Measurements from ENCODE around the gene ZEB1.

- TF ChIP-seq, protein P1, sequence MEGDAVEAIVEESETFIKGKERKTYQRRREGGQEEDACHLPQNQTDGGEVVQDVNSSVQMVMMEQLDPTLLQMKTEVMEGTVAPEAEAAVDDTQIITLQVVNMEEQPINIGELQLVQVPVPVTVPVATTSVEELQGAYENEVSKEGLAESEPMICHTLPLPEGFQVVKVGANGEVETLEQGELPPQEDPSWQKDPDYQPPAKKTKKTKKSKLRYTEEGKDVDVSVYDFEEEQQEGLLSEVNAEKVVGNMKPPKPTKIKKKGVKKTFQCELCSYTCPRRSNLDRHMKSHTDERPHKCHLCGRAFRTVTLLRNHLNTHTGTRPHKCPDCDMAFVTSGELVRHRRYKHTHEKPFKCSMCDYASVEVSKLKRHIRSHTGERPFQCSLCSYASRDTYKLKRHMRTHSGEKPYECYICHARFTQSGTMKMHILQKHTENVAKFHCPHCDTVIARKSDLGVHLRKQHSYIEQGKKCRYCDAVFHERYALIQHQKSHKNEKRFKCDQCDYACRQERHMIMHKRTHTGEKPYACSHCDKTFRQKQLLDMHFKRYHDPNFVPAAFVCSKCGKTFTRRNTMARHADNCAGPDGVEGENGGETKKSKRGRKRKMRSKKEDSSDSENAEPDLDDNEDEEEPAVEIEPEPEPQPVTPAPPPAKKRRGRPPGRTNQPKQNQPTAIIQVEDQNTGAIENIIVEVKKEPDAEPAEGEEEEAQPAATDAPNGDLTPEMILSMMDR (IDR thresholded peaks at IDR 0.05; ENCODE audit: low read length), result no peak
- no peak for TF ChIP-seq EZH2 (optimal IDR thresholded peaks at IDR 0.05; ENCODE audit: low read depth, low read length)
- TF ChIP-seq EZH2phosphoT487 (IDR thresholded peaks at IDR 0.05; ENCODE audit: low read length), result no peak
Observed at GRCh38 chr10:31557854-31558253, 238.8 kb downstream of the ZEB1 start.
